D721Med (cell line): ENCODE results near the gene CHCHD6.

Experiments used
- DNase-seq: peaks from one replicate; pipeline ENCODE4 v3.0.0; 2011; ENCODE audit warnings: low spot score; ENCODE audit not compliant: insufficient read length
- FAIRE-seq: peaks from 2 replicates; lab custom pipeline; 2011; peaks lifted over from hg19 to GRCh38; lab: Jason Lieb, UNC
- CTCF ChIP-seq: IDR thresholded peaks from 2 replicates; pipeline ENCODE4 v1.5.1; 2012; ENCODE audit warnings: mild to moderate bottlenecking, control low read depth; ENCODE audit not compliant: insufficient read depth; ENCODE audit errors: missing control alignments

CHCHD6 gene

GRCh38 chr3:126935756-126936509, 231.9 kb downstream of the CHCHD6 start:
- no peak for FAIRE-seq
- no peak for TF ChIP-seq CTCF
- no peak for DNase-seq

- FAIRE-seq (no peak), DNase-seq (no peak)
- TF ChIP-seq CTCF, result no peak
These were observed 232.9 kb downstream of the CHCHD6 start for GRCh38 chr3:126936853-126937425.

GRCh38 chr3:126937533-126937932, 233.5 kb downstream of the CHCHD6 start:
- TF ChIP-seq CTCF, result no peak
- FAIRE-seq (no peak), DNase-seq (no peak)

GRCh38 chr3:126937973-126938372, 233.9 kb downstream of the CHCHD6 start:
- no peak for FAIRE-seq
- DNase-seq, result no peak
- TF ChIP-seq CTCF, result no peak

- DNase-seq (no peak), FAIRE-seq (no peak)
- TF ChIP-seq CTCF, result no peak
These were observed 234.7 kb downstream of the CHCHD6 start for GRCh38 chr3:126938520-126939337.

GRCh38 chr3:126939338-126939718, 235.3 kb downstream of the CHCHD6 start:
- TF ChIP-seq CTCF, result no peak
- DNase-seq (no peak), FAIRE-seq (no peak)
